BE2C (cell line): Measurements from ENCODE around the gene MERTK.
A peak's percentile ranks its signal among the peaks of the same experiment; 100 is the strongest.

Experiments used
- DNase-seq: peaks from one replicate; pipeline ENCODE4 v3.0.0-alpha.2; 2020
- H3K27me3 ChIP-seq: fragments of 250-450 bp; sonication (Bioruptor Pico); 2 replicates; pipeline ENCODE4 v1.5.1; 2020; ENCODE audit warnings: mild to moderate bottlenecking
- H3K36me3 ChIP-seq: fragments of 250-450 bp; sonication (Bioruptor Pico); 2 replicates; pipeline ENCODE4 v1.5.1; 2020; ENCODE audit warnings: mild to moderate bottlenecking
- H3K4me1 ChIP-seq: fragments of 250-450 bp; sonication (Bioruptor Pico); 2 replicates; pipeline ENCODE4 v1.5.1; 2020
- H3K4me3 ChIP-seq: 2 replicates; pipeline ENCODE4 v1.5.1; 2011; ENCODE audit warnings: low read depth, low read length
- H3K9me3 ChIP-seq: fragments of 250-450 bp; sonication (Bioruptor Pico); 2 replicates; pipeline ENCODE4 v1.5.1; 2020
- CTCF ChIP-seq: IDR thresholded peaks from 2 replicates; pipeline ENCODE4 v1.5.1; 2012; ENCODE audit warnings: mild to moderate bottlenecking, low read depth, low read length

Gene MERTK

GRCh38 chr2:112053917-112054846 is 155.8 kb downstream of the MERTK start:
- no peaks in the 10 kb centered on the region for H3K4me1 ChIP-seq
- DNase-seq: peak; percentile 95
- H3K27me3 ChIP-seq: no peaks in the 10 kb centered on the region
- no peaks in the 10 kb centered on the region for H3K9me3 ChIP-seq
- peak overlapping the region; percentile 43 for H3K4me3 ChIP-seq
- no peaks in the 10 kb centered on the region for H3K36me3 ChIP-seq
- TF ChIP-seq CTCF: no peak

- H3K4me1 ChIP-seq: no peaks in the 10 kb centered on the region
- peak within 1 kb of the TSS; percentile 78 for H3K4me3 ChIP-seq
- H3K36me3 ChIP-seq: no peaks in the 10 kb centered on the region
- H3K27me3 ChIP-seq: no peaks in the 10 kb centered on the region
- TF ChIP-seq CTCF: no peak
- peak; percentile 95 for DNase-seq
- no peaks in the 10 kb centered on the region for H3K9me3 ChIP-seq
Observed at GRCh38 chr2:112054847-112055729, 156.7 kb downstream of the MERTK start, which contains the start of gene TMEM87B. TMEM87B (plus strand) TSS chr2:112055269; CDS start chr2:112055592, 323 bp downstream.

- DNase-seq: peak; percentile 58
- Histone ChIP-seq H3K4me1 (no peaks in the 10 kb centered on the region), H3K36me3 (no peaks in the 10 kb centered on the region), H3K27me3 (no peaks in the 10 kb centered on the region), H3K4me3 (peak overlapping the region; percentile 78), H3K9me3 (no peaks in the 10 kb centered on the region)
- TF ChIP-seq CTCF: no peak
Observed at GRCh38 chr2:112055730-112056625, 157.6 kb downstream of the MERTK start.

GRCh38 chr2:112056626-112056987 is 158.2 kb downstream of the MERTK start:
- Histone ChIP-seq H3K9me3 (no peaks in the 10 kb centered on the region), H3K4me1 (no peaks in the 10 kb centered on the region), H3K36me3 (no peaks in the 10 kb centered on the region), H3K4me3 (peak overlapping the region; percentile 78), H3K27me3 (no peaks in the 10 kb centered on the region)
- no peak for DNase-seq
- no peak for TF ChIP-seq CTCF

GRCh38 chr2:112059671-112060070 is 161.3 kb downstream of the MERTK start:
- Histone ChIP-seq H3K4me3 (no peak overlapping the region), H3K4me1 (no peaks in the 10 kb centered on the region), H3K27me3 (no peaks in the 10 kb centered on the region), H3K9me3 (no peaks in the 10 kb centered on the region), H3K36me3 (no peaks in the 10 kb centered on the region)
- TF ChIP-seq CTCF: no peak
- DNase-seq: no peak
